Activated B cell treated with CpG ODN at 0.5 μM for 24 hours (primary cell): ENCODE measurements around the gene METTL24. TPM values are rescaled to one million over a fixed set of nuclear protein-coding genes. Genes with fewer than 3 reads are reported as not detected.

Experiments used
- ATAC-seq: fragments of 200-7000 bp; cut with Tn5 transposase; one replicate; pipeline ENCODE4 v1.10.0; 2021; ENCODE audit warnings: low read depth, mild to moderate bottlenecking, moderate library complexity
- CTCF ChIA-PET: fragments of 350-600 bp; sonication (Branson Sonifier 250); formaldehyde crosslinking; loops from one replicate; lab custom pipeline; 2021; ENCODE audit warnings: antibody characterized with exemption; lab: Charles Lee
- POLR2A ChIA-PET: fragments of 350-600 bp; sonication (Branson Sonifier 250); formaldehyde crosslinking; loops from one replicate; lab custom pipeline; 2021; ENCODE audit warnings: antibody characterized with exemption; lab: Charles Lee
- DNase-seq: peaks from one replicate; pipeline ENCODE4 v3.0.0; 2022
- H3K27ac Mint-ChIP-seq: one replicate; pipeline ENCODE4 v1.8.0; 2020; ENCODE audit warnings: mixed read lengths
- H3K27me3 Mint-ChIP-seq: one replicate; pipeline ENCODE4 v1.8.0; 2021; ENCODE audit warnings: mixed read lengths
- H3K36me3 Mint-ChIP-seq: one replicate; pipeline ENCODE4 v1.8.0; 2021; ENCODE audit warnings: low read depth, mixed read lengths
- H3K4me1 Mint-ChIP-seq: one replicate; pipeline ENCODE4 v1.8.0; 2021; ENCODE audit warnings: mixed read lengths
- H3K4me3 Mint-ChIP-seq: one replicate; pipeline ENCODE4 v1.8.0; 2020; ENCODE audit warnings: mild to moderate bottlenecking, mixed read lengths
- H3K9me3 Mint-ChIP-seq: one replicate; pipeline ENCODE4 v1.8.0; 2020; ENCODE audit warnings: mixed read lengths
- intact Hi-C: fragments of 100-400 bp; cut with micrococcal nuclease; formaldehyde crosslinking; loops from one replicate; pipeline ENCODE4 v1.15.1; 2024
- total RNA-seq: library from RNA; stranded (reverse); gene quantifications from 2 replicates; pipeline ENCODE4 v1.2.3, GENCODE V29; 2022
- TF ChIP-seq, protein P1 (sequence below): fragments of 200-600 bp; IDR thresholded peaks from one replicate; pipeline ENCODE4 v1.8.0; 2022; ENCODE audit warnings: antibody characterized with exemption, mild to moderate bottlenecking

Gene METTL24
- total RNA-seq, 1 donor from 2014 or later: not detected

DNA sequence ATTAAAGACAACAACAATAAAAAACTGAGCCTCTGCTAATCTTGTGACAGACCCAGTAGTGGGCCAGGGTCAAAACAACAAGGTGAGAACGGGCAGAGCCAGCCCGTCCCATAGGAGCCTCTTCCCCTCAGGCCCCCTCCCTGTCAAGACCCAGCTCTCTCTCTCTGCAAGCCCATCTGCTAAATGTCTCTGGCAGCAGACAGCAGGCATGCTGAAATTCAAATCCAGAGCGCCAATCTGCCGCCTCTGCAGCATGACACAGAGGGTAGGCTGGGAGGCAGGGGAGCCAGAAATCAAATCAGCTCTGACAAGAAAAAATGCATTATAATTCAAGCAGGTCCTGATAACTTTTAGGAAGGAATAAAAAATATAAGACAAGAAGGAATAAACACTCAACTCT is 26.3 kb downstream of the METTL24 start:
- Mint-ChIP-seq H3K27me3 (peaks cover 4% of the 10 kb centered on the region), H3K27ac (no peak overlapping the region), H3K36me3 (no peaks in the 10 kb centered on the region), H3K9me3 (no peaks in the 10 kb centered on the region), H3K4me1 (no peaks in the 10 kb centered on the region), H3K4me3 (no peak overlapping the region)
- no peak for ATAC-seq
- DNase-seq: no peak
- ChIA-PET CTCF (no interaction called here), POLR2A (no interaction called here)
- TF ChIP-seq, protein P1, sequence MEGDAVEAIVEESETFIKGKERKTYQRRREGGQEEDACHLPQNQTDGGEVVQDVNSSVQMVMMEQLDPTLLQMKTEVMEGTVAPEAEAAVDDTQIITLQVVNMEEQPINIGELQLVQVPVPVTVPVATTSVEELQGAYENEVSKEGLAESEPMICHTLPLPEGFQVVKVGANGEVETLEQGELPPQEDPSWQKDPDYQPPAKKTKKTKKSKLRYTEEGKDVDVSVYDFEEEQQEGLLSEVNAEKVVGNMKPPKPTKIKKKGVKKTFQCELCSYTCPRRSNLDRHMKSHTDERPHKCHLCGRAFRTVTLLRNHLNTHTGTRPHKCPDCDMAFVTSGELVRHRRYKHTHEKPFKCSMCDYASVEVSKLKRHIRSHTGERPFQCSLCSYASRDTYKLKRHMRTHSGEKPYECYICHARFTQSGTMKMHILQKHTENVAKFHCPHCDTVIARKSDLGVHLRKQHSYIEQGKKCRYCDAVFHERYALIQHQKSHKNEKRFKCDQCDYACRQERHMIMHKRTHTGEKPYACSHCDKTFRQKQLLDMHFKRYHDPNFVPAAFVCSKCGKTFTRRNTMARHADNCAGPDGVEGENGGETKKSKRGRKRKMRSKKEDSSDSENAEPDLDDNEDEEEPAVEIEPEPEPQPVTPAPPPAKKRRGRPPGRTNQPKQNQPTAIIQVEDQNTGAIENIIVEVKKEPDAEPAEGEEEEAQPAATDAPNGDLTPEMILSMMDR: no peak
- intact Hi-C loops: no loop called here

DNA sequence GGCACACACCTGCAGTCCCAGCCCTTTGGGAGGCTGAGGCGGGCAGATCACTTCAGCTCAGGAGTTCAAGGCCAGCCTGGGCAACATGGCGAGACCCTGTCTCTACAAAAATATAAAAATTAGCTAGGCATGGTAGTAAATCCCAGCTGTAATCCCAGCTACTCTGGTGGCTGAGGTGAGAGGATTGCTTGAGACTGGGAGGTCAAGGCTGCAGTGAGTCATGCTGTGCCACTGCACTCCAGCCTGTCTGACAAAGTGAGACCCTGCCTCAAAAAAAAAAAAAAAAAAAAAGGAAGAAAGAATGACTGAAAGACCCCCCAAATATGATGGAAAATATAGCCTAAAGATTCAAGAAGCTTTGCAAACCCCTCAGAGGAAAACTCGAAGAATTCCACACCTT is 26.8 kb downstream of the METTL24 start:
- ATAC-seq: no peak
- POLR2A ChIA-PET: no interaction called here

DNA sequence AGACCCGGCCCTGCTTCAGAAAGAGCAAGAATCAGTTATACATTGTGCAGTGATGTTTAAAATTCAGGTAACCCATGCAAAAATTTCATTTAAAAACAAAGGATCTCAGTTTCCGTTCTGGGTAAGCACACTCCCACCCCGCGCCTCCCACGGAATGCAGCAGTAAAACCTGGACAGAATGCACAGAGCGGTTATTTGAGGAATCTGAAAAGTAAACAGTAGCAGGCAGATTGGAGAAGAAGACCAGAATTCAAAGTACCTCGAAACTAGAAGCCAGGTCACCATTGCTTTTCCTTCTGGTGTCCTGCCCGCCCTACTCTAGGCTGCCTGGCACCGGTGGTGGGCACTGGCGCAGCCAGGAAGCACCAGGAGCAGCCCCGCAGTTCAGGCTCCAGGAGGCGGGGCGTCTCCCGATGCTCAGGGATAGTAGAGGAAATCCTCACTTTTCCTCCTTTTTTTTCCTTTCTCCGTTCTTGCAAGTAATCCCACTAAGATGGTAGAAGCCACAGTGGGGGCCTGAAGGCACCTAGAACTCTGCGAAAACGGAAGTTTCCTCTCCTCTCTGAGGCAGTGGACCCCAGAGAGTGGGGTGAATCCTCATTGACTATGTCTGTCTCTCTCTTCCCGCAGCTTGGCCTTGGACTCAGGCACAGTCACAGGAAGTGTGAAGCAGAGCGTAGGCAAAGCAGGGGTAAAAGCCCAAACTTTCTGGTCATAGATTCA is 28.3 kb downstream of the METTL24 start:
- no peak for ATAC-seq
- ChIA-PET CTCF (no interaction called here), POLR2A (no interaction called here)
- Mint-ChIP-seq H3K27ac (no peak overlapping the region), H3K4me1 (no peaks in the 10 kb centered on the region), H3K4me3 (no peak overlapping the region), H3K9me3 (no peaks in the 10 kb centered on the region), H3K27me3 (peaks cover 4% of the 10 kb centered on the region), H3K36me3 (no peaks in the 10 kb centered on the region)
- no peak for DNase-seq
- TF ChIP-seq, protein P1: no peak
- intact Hi-C loops: no loop called here

More for the DNA sequence above, 26.8 kb downstream of the METTL24 start:
- intact Hi-C loops: no loop called here
- no peaks in the 10 kb centered on the region for H3K36me3 Mint-ChIP-seq
- H3K27ac Mint-ChIP-seq: no peak overlapping the region
- CTCF ChIA-PET: no interaction called here
- peaks cover 4% of the 10 kb centered on the region for H3K27me3 Mint-ChIP-seq
- DNase-seq: no peak
- no peaks in the 10 kb centered on the region for H3K4me1 Mint-ChIP-seq
- no peaks in the 10 kb centered on the region for H3K9me3 Mint-ChIP-seq
- no peak overlapping the region for H3K4me3 Mint-ChIP-seq
- TF ChIP-seq, protein P1: no peak

DNA sequence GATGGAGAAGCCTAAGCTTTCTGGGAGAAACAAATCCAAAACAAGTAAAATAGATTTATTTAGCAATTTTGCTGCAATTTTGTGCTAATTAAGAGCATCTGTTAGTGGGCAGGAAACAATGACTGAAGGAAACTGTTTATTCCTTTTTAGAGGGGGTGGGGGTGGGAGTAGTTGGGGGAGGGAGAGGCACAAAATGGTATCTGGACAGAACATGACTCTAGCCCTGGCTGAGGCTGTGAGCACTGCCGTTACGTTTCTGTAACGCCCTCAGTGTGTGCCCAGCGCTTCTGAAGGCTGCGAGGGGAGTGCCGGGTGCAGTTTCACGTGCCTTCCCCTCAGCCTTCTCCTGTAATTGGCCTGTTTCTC is 28.8 kb downstream of the METTL24 start:
- TF ChIP-seq, protein P1: no peak

DNA sequence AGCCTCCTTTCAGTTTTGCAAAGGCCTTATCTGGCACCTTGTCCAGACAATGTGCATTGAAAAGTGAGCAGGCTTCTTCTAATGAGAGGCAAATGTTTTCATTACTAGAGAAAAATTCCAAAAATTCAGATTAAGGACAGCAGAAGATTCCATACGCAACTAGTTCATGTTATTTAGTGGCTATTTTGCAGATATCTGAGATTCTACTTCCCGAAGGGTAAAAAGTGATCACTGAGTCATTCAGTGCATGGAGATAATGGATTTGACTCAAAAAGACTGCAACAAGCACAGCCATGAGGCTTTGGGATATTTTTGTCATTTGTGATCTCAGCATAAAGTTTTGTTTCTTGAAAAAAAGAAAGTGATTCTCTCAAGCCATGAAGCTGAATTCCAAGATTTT is 29.9 kb downstream of the METTL24 start:
- CTCF ChIA-PET: no interaction called here
- Mint-ChIP-seq H3K27me3 (peaks cover 4% of the 10 kb centered on the region), H3K4me1 (no peaks in the 10 kb centered on the region), H3K36me3 (no peaks in the 10 kb centered on the region), H3K27ac (no peak overlapping the region), H3K4me3 (no peak overlapping the region), H3K9me3 (no peaks in the 10 kb centered on the region)
- intact Hi-C loops: no loop called here
- TF ChIP-seq, protein P1: no peak
- POLR2A ChIA-PET: no interaction called here
- ATAC-seq (no peak), DNase-seq (no peak)

More for the DNA sequence above, 28.8 kb downstream of the METTL24 start:
- Mint-ChIP-seq H3K4me3 (no peak overlapping the region), H3K4me1 (no peaks in the 10 kb centered on the region), H3K9me3 (no peaks in the 10 kb centered on the region), H3K36me3 (no peaks in the 10 kb centered on the region), H3K27ac (no peak overlapping the region), H3K27me3 (peaks cover 4% of the 10 kb centered on the region)
- DNase-seq (no peak), ATAC-seq (no peak)
- ChIA-PET POLR2A (no interaction called here), CTCF (no interaction called here)
- intact Hi-C loops: no loop called here
